Fibroblast of lung (primary cell): ENCODE results near the gene TAF8. TPM values are rescaled to one million over a fixed set of nuclear protein-coding genes. Genes with fewer than 3 reads are reported as not detected.

Source experiments
- DNase-seq, 2 donors: peaks; one replicate each; pipeline versions ENCODE4 v3.0.0 to v3.0.0-alpha.2; 2010; ENCODE audit warnings: low read depth in 2 of 2
- H2AFZ ChIP-seq: 2 replicates; pipeline ENCODE4 v1.5.1; 2012; ENCODE audit warnings: low read length, control low read depth, inconsistent platforms
- H3K27ac ChIP-seq: 2 replicates; pipeline ENCODE4 v1.5.1; 2011; ENCODE audit warnings: low read length, control low read depth; ENCODE audit not compliant: insufficient read depth
- H3K27me3 ChIP-seq: 2 replicates; pipeline ENCODE4 v1.5.1; 2011; ENCODE audit warnings: mild to moderate bottlenecking, low read length; ENCODE audit not compliant: control insufficient read depth, insufficient read depth
- H3K36me3 ChIP-seq: 2 replicates; pipeline ENCODE4 v1.5.1; 2011; ENCODE audit warnings: low read length; ENCODE audit not compliant: control insufficient read depth, insufficient read depth
- H3K4me1 ChIP-seq: 2 replicates; pipeline ENCODE4 v1.5.1; 2011; ENCODE audit warnings: low read length; ENCODE audit not compliant: control insufficient read depth, insufficient read depth; ENCODE audit errors: extremely low read depth
- H3K4me2 ChIP-seq: 2 replicates; pipeline ENCODE4 v1.5.1; 2011; ENCODE audit warnings: low read length, control low read depth; ENCODE audit not compliant: insufficient read depth; ENCODE audit errors: extremely low read depth
- H3K4me3 ChIP-seq, 4 experiments: fragments of 200-600 bp in 1 of 4; sonication (generic) in 1 of 4; replicated peaks in 1 of 4; 2 replicates each; pipeline ENCODE4 v1.5.1; 2011 to 2016; ENCODE audit warnings: low read length in 4 of 4, low read depth in 3 of 4, mild to moderate bottlenecking in 3 of 4, control low read depth in 2 of 4, inconsistent platforms in 1 of 4, mixed read lengths in 1 of 4; ENCODE audit not compliant: insufficient read depth in 1 of 4; ENCODE audit errors: control extremely low read depth in 1 of 4
- H3K79me2 ChIP-seq: 2 replicates; pipeline ENCODE4 v1.5.1; 2012; ENCODE audit warnings: mild to moderate bottlenecking, low read length, inconsistent platforms; ENCODE audit not compliant: control insufficient read depth, insufficient read depth
- H3K9ac ChIP-seq: 2 replicates; pipeline ENCODE4 v1.5.1; 2011; ENCODE audit warnings: mild to moderate bottlenecking, low read length, control low read depth; ENCODE audit not compliant: insufficient read depth
- H3K9me3 ChIP-seq: 2 replicates; pipeline ENCODE4 v1.5.1; 2012; ENCODE audit warnings: low read depth, low read length; ENCODE audit not compliant: control insufficient read depth, insufficient read depth
- H4K20me1 ChIP-seq: 2 replicates; pipeline ENCODE4 v1.5.1; 2011; ENCODE audit warnings: low read length; ENCODE audit not compliant: control insufficient read depth, insufficient read depth; ENCODE audit errors: extremely low read depth
- CTCF ChIP-seq, 2 donors: IDR thresholded peaks in 1 of 2; conservative IDR thresholded peaks in 1 of 2; 1 replicate in 1 of 2; 2 replicates in 1 of 2; pipeline ENCODE4 v1.5.1; 2011 to 2012; ENCODE audit warnings: low read length in 2 of 2, control low read depth in 1 of 2, inconsistent platforms in 1 of 2, low read depth in 1 of 2, mild to moderate bottlenecking in 1 of 2
- EZH2 ChIP-seq: IDR thresholded peaks from 2 replicates; pipeline ENCODE4 v1.5.1; 2012; ENCODE audit warnings: low read length, control low read depth, mild to moderate bottlenecking; ENCODE audit errors: missing control alignments
- polyA plus RNA-seq, 2 donors: library from polyadenylated mRNA; depleted of rRNA in 1 of 2; stranded (reverse) in 1 of 2; unstranded in 1 of 2; fragments of >200 nt; gene quantifications; 2 replicates each; pipeline ENCODE4 v1.2.1, GENCODE V29; 2011 to 2012; ENCODE audit warnings: missing spikeins in 1 of 2
- total RNA-seq: library from RNA; depleted of rRNA; stranded (reverse); fragments of >200 nt; gene quantifications from 2 replicates; pipeline ENCODE4 v1.2.1, GENCODE V29; 2014

Gene TAF8
- total and polyA plus RNA-seq, 2 donors (not counting 1 experiment from before 2014, with no cell fraction given) = 13.9 to 14.0 TPM

- TF ChIP-seq CTCF (conservative IDR thresholded peaks at IDR 0.05 in 1 of 2, IDR thresholded peaks at IDR 0.05 in 1 of 2; ENCODE audit: low read depth in 1 of 2, low read length in 2 of 2) (no peak), EZH2 (no peak)
- Histone ChIP-seq H3K36me3 (no peaks in the 10 kb centered on the region), H3K4me1 (no peaks in the 10 kb centered on the region), H3K79me2 (no peaks in the 10 kb centered on the region), H3K4me2 (no peak overlapping the region), H3K27ac (no peak overlapping the region), H2AFZ (no peak overlapping the region), H3K27me3 (no peaks in the 10 kb centered on the region), H3K4me3 (no peak overlapping the region), H3K9ac (no peak overlapping the region), H3K9me3 (no peaks in the 10 kb centered on the region), H4K20me1 (no peaks in the 10 kb centered on the region)
- no peak for DNase-seq
These were observed 12.2 kb upstream of the TAF8 start for GRCh38 chr6:42038163-42038562.

GRCh38 chr6:42038811-42039408 lies 11.4 kb upstream of the TAF8 start:
- Histone ChIP-seq H3K9me3 (no peaks in the 10 kb centered on the region), H3K4me1 (peaks cover under 1% of the 10 kb centered on the region), H3K27ac (no peak overlapping the region), H2AFZ (no peak overlapping the region), H3K36me3 (no peaks in the 10 kb centered on the region), H3K9ac (no peak overlapping the region), H3K79me2 (no peaks in the 10 kb centered on the region), H4K20me1 (no peaks in the 10 kb centered on the region), H3K27me3 (no peaks in the 10 kb centered on the region), H3K4me3 (no peak overlapping the region), H3K4me2 (no peak overlapping the region)
- TF ChIP-seq EZH2 = no peak
- no peak for TF ChIP-seq CTCF (conservative IDR thresholded peaks at IDR 0.05 in 1 of 2, IDR thresholded peaks at IDR 0.05 in 1 of 2; ENCODE audit: low read depth in 1 of 2, low read length in 2 of 2)
- DNase-seq = peak; percentile 39 to 79

- H3K9me3 ChIP-seq = no peaks in the 10 kb centered on the region
- DNase-seq = no peak
- H3K36me3 ChIP-seq = no peaks in the 10 kb centered on the region
- no peak overlapping the region for H3K4me2 ChIP-seq
- H3K9ac ChIP-seq = no peak overlapping the region
- no peaks in the 10 kb centered on the region for H3K79me2 ChIP-seq
- no peaks in the 10 kb centered on the region for H4K20me1 ChIP-seq
- no peak overlapping the region for H3K4me3 ChIP-seq
- no peaks in the 10 kb centered on the region for H3K27me3 ChIP-seq
- H3K27ac ChIP-seq = no peak overlapping the region
- H2AFZ ChIP-seq = no peak overlapping the region
- TF ChIP-seq CTCF (conservative IDR thresholded peaks at IDR 0.05 in 1 of 2, IDR thresholded peaks at IDR 0.05 in 1 of 2; ENCODE audit: low read depth in 1 of 2, low read length in 2 of 2) (no peak), EZH2 (no peak)
- peaks cover 12% of the 10 kb centered on the region for H3K4me1 ChIP-seq
These were observed 9.4 kb upstream of the TAF8 start for GRCh38 chr6:42040856-42041480.
